Astrocyte of the hippocampus (primary cell): Measurements from ENCODE around the gene ZNF473.
"Not testable (repeated sequence)": the region's sequence is repeated elsewhere in the genome, so short reads cannot be mapped to it uniquely, and the experiment has no call there.

ENCODE experiments used
- DNase-seq: peaks from one replicate; pipeline ENCODE4 v3.0.0; 2011; ENCODE audit warnings: low read depth, low spot score

ZNF473 gene

GRCh38 chr19:50050406-50051227 lies 24.8 kb downstream of the ZNF473 start:
- peak; percentile 89 for DNase-seq

- DNase-seq: not testable (repeated sequence)
These were observed 25.6 kb downstream of the ZNF473 start for GRCh38 chr19:50051228-50051895.

- DNase-seq: no peak
These were observed 26.2 kb downstream of the ZNF473 start for GRCh38 chr19:50051964-50052363.

- no peak for DNase-seq
These were observed 27.3 kb downstream of the ZNF473 start for GRCh38 chr19:50053119-50053518.

- no peak for DNase-seq
These were observed 32.6 kb downstream of the ZNF473 start for GRCh38 chr19:50058425-50058824.

GRCh38 chr19:50059045-50059444 lies 33.2 kb downstream of the ZNF473 start:
- no peak for DNase-seq

GRCh38 chr19:50060107-50060506 lies 34.3 kb downstream of the ZNF473 start:
- DNase-seq: no peak

GRCh38 chr19:50061650-50062049 lies 35.8 kb downstream of the ZNF473 start:
- no peak for DNase-seq

- DNase-seq: no peak
These were observed 40.1 kb downstream of the ZNF473 start for GRCh38 chr19:50065938-50066337.

GRCh38 chr19:50067575-50067974 lies 41.8 kb downstream of the ZNF473 start:
- no peak for DNase-seq

GRCh38 chr19:50068382-50068781 lies 42.6 kb downstream of the ZNF473 start:
- DNase-seq: not testable (repeated sequence)

- DNase-seq: not testable (repeated sequence)
These were observed 49.3 kb downstream of the ZNF473 start for GRCh38 chr19:50075076-50075475.

- DNase-seq: not testable (repeated sequence)
These were observed 50.0 kb downstream of the ZNF473 start for GRCh38 chr19:50075644-50076372.

- not testable (repeated sequence) for DNase-seq
These were observed 51.0 kb downstream of the ZNF473 start for GRCh38 chr19:50076581-50077355.

GRCh38 chr19:50079014-50079413 lies 53.2 kb downstream of the ZNF473 start:
- DNase-seq: not testable (repeated sequence)

- not testable (repeated sequence) for DNase-seq
These were observed 58.6 kb downstream of the ZNF473 start for GRCh38 chr19:50084440-50084839.

GRCh38 chr19:50087153-50087552 lies 61.3 kb downstream of the ZNF473 start:
- not testable (repeated sequence) for DNase-seq

- DNase-seq: not testable (repeated sequence)
These were observed 64.9 kb downstream of the ZNF473 start for GRCh38 chr19:50090706-50091105.

GRCh38 chr19:50091786-50092185 lies 66.0 kb downstream of the ZNF473 start:
- not testable (repeated sequence) for DNase-seq

- not testable (repeated sequence) for DNase-seq
These were observed 66.8 kb downstream of the ZNF473 start for GRCh38 chr19:50092597-50092996.

- DNase-seq: not testable (repeated sequence)
These were observed 72.1 kb downstream of the ZNF473 start for GRCh38 chr19:50097884-50098283.
